Hepatocyte (in vitro differentiated cells): Measurements from ENCODE around the gene FMNL1.

Experiments used
- EZH2 ChIP-seq: fragments of 200-600 bp; sonication (generic); IDR thresholded peaks from 2 replicates; pipeline ENCODE4 v1.6.1; 2016; ENCODE audit warnings: antibody characterized with exemption, mild to moderate bottlenecking, borderline replicate concordance
- EZH2phosphoT487 ChIP-seq: fragments of 200-600 bp; sonication (generic); IDR thresholded peaks from one replicate; pipeline ENCODE4 v1.6.1; 2018; ENCODE audit warnings: antibody characterized with exemption, mild to moderate bottlenecking, low read depth, moderate library complexity; ENCODE audit not compliant: unreplicated experiment, severe bottlenecking
- TF ChIP-seq, protein P1 (sequence below): fragments of 200-600 bp; sonication (generic); IDR thresholded peaks from 2 replicates; pipeline ENCODE4 v1.5.1; 2016; ENCODE audit warnings: antibody characterized with exemption, mild to moderate bottlenecking; ENCODE audit not compliant: poor library complexity

DNA sequence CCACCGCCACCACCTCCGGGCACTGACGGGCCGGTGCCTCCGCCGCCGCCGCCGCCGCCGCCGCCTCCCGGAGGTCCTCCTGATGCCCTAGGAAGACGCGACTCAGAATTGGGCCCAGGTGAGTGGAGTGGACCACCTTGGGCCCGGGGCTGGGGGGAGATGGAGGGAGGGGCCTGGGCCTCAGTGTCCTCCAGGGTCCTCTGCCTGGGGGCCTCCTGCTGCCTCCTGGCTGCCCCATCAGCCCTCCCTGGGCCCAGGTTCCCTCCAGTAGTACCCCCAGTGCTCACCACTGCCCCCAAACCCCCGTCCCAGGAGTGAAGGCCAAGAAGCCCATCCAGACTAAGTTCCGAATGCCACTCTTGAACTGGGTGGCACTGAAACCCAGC, 20.3 kb downstream of the FMNL1 start:
- TF ChIP-seq, protein P1, sequence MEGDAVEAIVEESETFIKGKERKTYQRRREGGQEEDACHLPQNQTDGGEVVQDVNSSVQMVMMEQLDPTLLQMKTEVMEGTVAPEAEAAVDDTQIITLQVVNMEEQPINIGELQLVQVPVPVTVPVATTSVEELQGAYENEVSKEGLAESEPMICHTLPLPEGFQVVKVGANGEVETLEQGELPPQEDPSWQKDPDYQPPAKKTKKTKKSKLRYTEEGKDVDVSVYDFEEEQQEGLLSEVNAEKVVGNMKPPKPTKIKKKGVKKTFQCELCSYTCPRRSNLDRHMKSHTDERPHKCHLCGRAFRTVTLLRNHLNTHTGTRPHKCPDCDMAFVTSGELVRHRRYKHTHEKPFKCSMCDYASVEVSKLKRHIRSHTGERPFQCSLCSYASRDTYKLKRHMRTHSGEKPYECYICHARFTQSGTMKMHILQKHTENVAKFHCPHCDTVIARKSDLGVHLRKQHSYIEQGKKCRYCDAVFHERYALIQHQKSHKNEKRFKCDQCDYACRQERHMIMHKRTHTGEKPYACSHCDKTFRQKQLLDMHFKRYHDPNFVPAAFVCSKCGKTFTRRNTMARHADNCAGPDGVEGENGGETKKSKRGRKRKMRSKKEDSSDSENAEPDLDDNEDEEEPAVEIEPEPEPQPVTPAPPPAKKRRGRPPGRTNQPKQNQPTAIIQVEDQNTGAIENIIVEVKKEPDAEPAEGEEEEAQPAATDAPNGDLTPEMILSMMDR: no peak
- no peak for TF ChIP-seq EZH2
- no peak for TF ChIP-seq EZH2phosphoT487
